NCI-H2196 treated with DMSO at 0.1 percent for 48 hours (cell line): ENCODE measurements around the gene TRIM65.

Source experiments
- DNase-seq: peaks from one replicate; lab custom pipeline; 2025; ENCODE audit not compliant: unreplicated experiment; lab: John Stamatoyannopoulos, UW

The TRIM65 gene

GRCh38 chr17:75839942-75840798, 56.6 kb downstream of the TRIM65 start:
- DNase-seq, result no peak
